Measurements from ENCODE around the gene SPDYA. TPM values are rescaled to one million over a fixed set of nuclear protein-coding genes. Genes with fewer than 3 reads are reported as not detected.
A peak's percentile ranks its signal among the peaks of the same experiment; 100 is the strongest.

The SPDYA gene
- total RNA-seq, 4 donors from 2014 or later = 1.00 to 1.8 (median 1.4) TPM; not detected in 1

DNA sequence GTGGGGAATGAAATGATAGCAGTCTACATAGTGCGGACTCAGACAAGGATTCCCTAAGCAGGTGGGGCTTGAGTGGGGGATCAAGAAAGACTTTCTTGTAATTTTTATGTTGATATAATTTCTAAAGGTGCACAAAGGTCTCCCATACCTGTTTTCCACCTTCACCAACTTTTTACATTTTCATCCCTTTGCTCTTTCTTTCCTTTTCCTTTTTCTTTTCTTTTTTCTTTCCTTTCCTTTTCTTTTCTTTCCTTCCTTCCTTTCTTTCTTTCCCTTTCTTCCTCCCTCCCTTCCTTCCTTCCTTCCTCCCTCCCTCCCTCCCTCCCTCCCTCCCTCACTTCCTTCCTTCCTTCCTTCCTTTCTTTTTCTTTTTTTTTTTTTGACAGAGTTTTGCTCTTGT is 69.6 kb downstream of the SPDYA start:
- intact Hi-C loops (cut with DNase I; ENCODE audit: low total_unique reads) = no loop called here
- Histone ChIP-seq H3K4me3 (no peak overlapping the region), H3K27me3 (peaks cover 21% of the 10 kb centered on the region), H3K4me1 (no peaks in the 10 kb centered on the region), H3K9me3 (no peaks in the 10 kb centered on the region), H3K27ac (no peak overlapping the region), H3K36me3 (no peaks in the 10 kb centered on the region)
- TF ChIP-seq POLR2A (IDR thresholded peaks at IDR 0.05) (no peak), EP300 (IDR thresholded peaks at IDR 0.05; ENCODE audit: low read depth) (no peak), POLR2AphosphoS5 (IDR thresholded peaks at IDR 0.05) (no peak)
- TF ChIP-seq, protein P1, sequence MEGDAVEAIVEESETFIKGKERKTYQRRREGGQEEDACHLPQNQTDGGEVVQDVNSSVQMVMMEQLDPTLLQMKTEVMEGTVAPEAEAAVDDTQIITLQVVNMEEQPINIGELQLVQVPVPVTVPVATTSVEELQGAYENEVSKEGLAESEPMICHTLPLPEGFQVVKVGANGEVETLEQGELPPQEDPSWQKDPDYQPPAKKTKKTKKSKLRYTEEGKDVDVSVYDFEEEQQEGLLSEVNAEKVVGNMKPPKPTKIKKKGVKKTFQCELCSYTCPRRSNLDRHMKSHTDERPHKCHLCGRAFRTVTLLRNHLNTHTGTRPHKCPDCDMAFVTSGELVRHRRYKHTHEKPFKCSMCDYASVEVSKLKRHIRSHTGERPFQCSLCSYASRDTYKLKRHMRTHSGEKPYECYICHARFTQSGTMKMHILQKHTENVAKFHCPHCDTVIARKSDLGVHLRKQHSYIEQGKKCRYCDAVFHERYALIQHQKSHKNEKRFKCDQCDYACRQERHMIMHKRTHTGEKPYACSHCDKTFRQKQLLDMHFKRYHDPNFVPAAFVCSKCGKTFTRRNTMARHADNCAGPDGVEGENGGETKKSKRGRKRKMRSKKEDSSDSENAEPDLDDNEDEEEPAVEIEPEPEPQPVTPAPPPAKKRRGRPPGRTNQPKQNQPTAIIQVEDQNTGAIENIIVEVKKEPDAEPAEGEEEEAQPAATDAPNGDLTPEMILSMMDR (IDR thresholded peaks at IDR 0.05) = no peak
- 89 to 90% methylated on average over 1 of the region's 1 CpG for WGBS, 2 donors (ENCODE audit: low coverage in 1 of 2)
- in situ Hi-C loops (cut with MboI; ENCODE audit: low pct_ligation_motif_present in 1 of 4, low pct_unique_long_range_greater_than_20kb in 1 of 4, low sequenced_read_pairs in 3 of 4) = loop anchor here in 1 of 4 donors (25.0 kb wide), 1 partner anchor 293 kb away; no protein-coding TSS in a partner anchor
- no peak for DNase-seq

DNA sequence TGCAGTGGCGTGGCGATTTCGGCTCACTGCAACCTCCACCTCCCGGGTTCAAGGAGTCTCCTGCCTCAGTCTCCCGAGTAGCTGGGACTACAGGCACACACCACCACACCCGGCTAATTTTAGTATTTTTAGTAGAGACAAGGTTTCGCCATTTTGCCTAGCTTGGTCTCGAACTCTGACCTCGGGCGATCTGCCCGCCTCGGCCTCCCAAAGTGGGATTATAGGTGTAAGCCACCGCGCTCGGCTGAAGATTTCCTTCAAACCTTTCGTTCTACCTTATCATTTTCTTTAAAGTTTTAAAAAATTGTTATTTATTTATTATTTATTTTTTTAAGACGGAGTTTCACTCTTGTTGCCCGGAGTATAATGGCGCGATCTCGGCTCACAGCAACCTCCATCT is 82.9 kb downstream of the SPDYA start:
- H3K36me3 ChIP-seq = no peaks in the 10 kb centered on the region
- no peak overlapping the region for H3K4me3 ChIP-seq
- no peak for DNase-seq
- TF ChIP-seq POLR2A (IDR thresholded peaks at IDR 0.05) = no peak
- TF ChIP-seq POLR2AphosphoS5 (IDR thresholded peaks at IDR 0.05) = no peak
- no peak for TF ChIP-seq EP300 (IDR thresholded peaks at IDR 0.05; ENCODE audit: low read depth)
- TF ChIP-seq, protein P1 (IDR thresholded peaks at IDR 0.05) = no peak
- no peaks in the 10 kb centered on the region for H3K27me3 ChIP-seq
- H3K27ac ChIP-seq = no peak overlapping the region
- intact Hi-C loops (cut with DNase I; ENCODE audit: low total_unique reads) (loop anchor here (10.0 kb wide), 1 partner anchor 319 kb away; no protein-coding TSS in a partner anchor), in situ Hi-C loops (cut with MboI; ENCODE audit: low pct_ligation_motif_present in 1 of 4, low pct_unique_long_range_greater_than_20kb in 1 of 4, low sequenced_read_pairs in 3 of 4) (loop anchor here in 1 of 4 donors (25.0 kb wide), 1 partner anchor 306 kb away; no protein-coding TSS in a partner anchor)
- 95 to 96% methylated on average over 19 to 21 of the region's 21 CpGs for WGBS, 2 donors (ENCODE audit: low coverage in 1 of 2)
- H3K4me1 ChIP-seq = peaks cover 12 to 31% (median 28%) of the 10 kb centered on the region in 4 donors
- H3K9me3 ChIP-seq = no peaks in the 10 kb centered on the region

- TF ChIP-seq EP300 (IDR thresholded peaks at IDR 0.05; ENCODE audit: low read depth) (no peak), POLR2AphosphoS5 (IDR thresholded peaks at IDR 0.05) (peak; percentile 90 to 92 (median 91)), POLR2A (IDR thresholded peaks at IDR 0.05) (peak; percentile 82)
- TF ChIP-seq, protein P1 (IDR thresholded peaks at IDR 0.05) = no peak
- H3K27me3 ChIP-seq = no peaks in the 10 kb centered on the region
- H3K4me1 ChIP-seq = peaks cover 12 to 31% (median 29%) of the 10 kb centered on the region in 4 donors
- in situ Hi-C loops (cut with MboI; ENCODE audit: low pct_ligation_motif_present in 1 of 4, low pct_unique_long_range_greater_than_20kb in 1 of 4, low sequenced_read_pairs in 3 of 4) (loop anchor here in 1 of 4 donors (25.0 kb wide), 1 partner anchor 307 kb away; no protein-coding TSS in a partner anchor), intact Hi-C loops (cut with DNase I; ENCODE audit: low total_unique reads) (loop anchor here (10.0 kb wide), 1 partner anchor 320 kb away; no protein-coding TSS in a partner anchor)
- H3K36me3 ChIP-seq = no peaks in the 10 kb centered on the region
- H3K4me3 ChIP-seq = peak within 1 kb of the TSS; percentile 66 to 99 (median 88)
- peak; percentile 98 for DNase-seq
- H3K27ac ChIP-seq = peak within 1 kb of the TSS; percentile 82 to 90 (median 88)
- H3K9me3 ChIP-seq = no peaks in the 10 kb centered on the region
- 1% methylated on average over 43 of the region's 79 CpGs; no CpG with 5 or more reads in 1 of the 2 donors for WGBS, 2 donors (ENCODE audit: low coverage in 1 of 2)
These were observed 84.0 kb downstream of the SPDYA start, which contains the start of gene WDR43 for GRCh38 chr2:28894470-28895188. Gene WDR43 (plus strand): TSS chr2:28894667. CDS start chr2:28894699, 32 bp downstream.

GRCh38 chr2:28895189-28895893 is 84.7 kb downstream of the SPDYA start:
- peak; percentile 35 for DNase-seq
- TF ChIP-seq EP300 (IDR thresholded peaks at IDR 0.05; ENCODE audit: low read depth) (no peak), POLR2A (IDR thresholded peaks at IDR 0.05) (no peak), POLR2AphosphoS5 (IDR thresholded peaks at IDR 0.05) (no peak)
- TF ChIP-seq, protein P1 (IDR thresholded peaks at IDR 0.05) = no peak
- Histone ChIP-seq H3K9me3 (no peaks in the 10 kb centered on the region), H3K4me1 (peaks cover 12 to 31% (median 29%) of the 10 kb centered on the region in 4 donors), H3K27ac (peak overlapping the region; percentile 82 to 90 (median 88)), H3K27me3 (no peaks in the 10 kb centered on the region), H3K4me3 (peak overlapping the region; percentile 66 to 99 (median 88)), H3K36me3 (no peaks in the 10 kb centered on the region)
- intact Hi-C loops (cut with DNase I; ENCODE audit: low total_unique reads) (loop anchor here (10.0 kb wide), 1 partner anchor 321 kb away; no protein-coding TSS in a partner anchor), in situ Hi-C loops (cut with MboI; ENCODE audit: low pct_ligation_motif_present in 1 of 4, low pct_unique_long_range_greater_than_20kb in 1 of 4, low sequenced_read_pairs in 3 of 4) (loop anchor here in 1 of 4 donors (25.0 kb wide), 1 partner anchor 308 kb away; no protein-coding TSS in a partner anchor)
- 0 to 1% methylated on average over 6 to 19 of the region's 19 CpGs for WGBS, 2 donors (ENCODE audit: low coverage in 1 of 2)
